AG04449 (cell line): ENCODE measurements around the gene ULK4.

Experiments used
- CTCF ChIA-PET: fragments of 350-600 bp; formaldehyde crosslinking; extraction: SDS; loops from one replicate; lab custom pipeline; 2021; ENCODE audit warnings: antibody characterized with exemption; lab: Yijun Ruan, JAX
- POLR2A ChIA-PET: fragments of 400-600, 350-600 bp; formaldehyde crosslinking; extraction: SDS; loops from one replicate; lab custom pipeline; 2020; ENCODE audit warnings: antibody characterized with exemption, inconsistent platforms; lab: Yijun Ruan, JAX
- DNase-seq: peaks from one replicate; pipeline ENCODE4 v3.0.0-alpha.2; 2010; ENCODE audit warnings: low read depth, low spot score
- H3K4me3 ChIP-seq: 2 replicates; pipeline ENCODE4 v1.5.1; 2011; ENCODE audit warnings: low read depth, mild to moderate bottlenecking, control low read depth, low read length
- TF ChIP-seq, protein P1 (sequence below): IDR thresholded peaks from one replicate; pipeline ENCODE4 v1.5.1; 2011; ENCODE audit warnings: mild to moderate bottlenecking, moderate library complexity, low read length, control low read depth, inconsistent platforms; ENCODE audit not compliant: insufficient read depth; ENCODE audit errors: missing control alignments

Gene ULK4

DNA sequence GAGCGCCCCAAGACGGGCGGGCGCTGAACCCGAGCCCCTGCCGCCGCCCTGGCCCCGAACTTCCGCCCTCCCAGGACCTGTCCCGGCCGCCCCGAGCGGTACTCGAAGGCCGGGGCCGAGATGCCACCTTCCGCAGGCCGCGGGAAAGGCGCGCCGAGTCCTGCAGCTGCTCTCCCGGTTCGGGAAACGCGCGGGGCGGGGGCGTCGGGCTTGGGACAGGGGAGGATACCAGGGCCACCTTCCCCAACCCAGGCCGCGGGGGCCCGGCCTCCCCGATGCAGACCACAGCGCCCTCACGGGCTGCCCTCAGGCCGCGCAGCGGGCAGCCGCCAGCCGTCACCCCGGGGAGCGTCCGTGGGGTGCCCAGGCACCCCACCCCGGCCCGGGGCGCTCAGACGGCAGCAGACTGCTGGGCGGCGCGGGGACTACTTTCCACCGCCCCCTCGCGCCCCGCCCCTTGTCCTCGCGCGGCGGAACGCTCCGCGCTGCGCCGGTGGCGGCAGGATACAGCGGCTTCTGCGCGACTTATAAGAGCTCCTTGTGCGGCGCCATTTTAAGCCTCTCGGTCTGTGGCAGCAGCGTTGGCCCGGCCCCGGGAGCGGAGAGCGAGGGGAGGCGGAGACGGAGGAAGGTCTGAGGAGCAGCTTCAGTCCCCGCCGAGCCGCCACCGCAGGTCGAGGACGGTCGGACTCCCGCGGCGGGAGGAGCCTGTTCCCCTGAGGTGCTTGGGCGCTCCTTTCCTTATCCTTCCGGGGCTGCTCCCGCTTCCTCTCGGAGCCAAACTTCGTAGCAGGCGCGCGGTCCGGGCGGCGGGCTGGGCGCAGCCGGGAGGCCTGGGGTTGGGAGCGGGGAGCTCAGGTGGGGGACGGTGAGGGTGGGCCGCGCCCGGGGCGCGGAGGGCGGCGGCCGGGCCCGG lies 762.7 kb downstream of the ULK4 start, which contains the start of gene CTNNB1:
CTNNB1 (plus strand) TSS at position 556 of the 916 bp plus-strand sequence. CDS start 24,564 bp downstream, outside the sequence.
- TF ChIP-seq, protein P1, sequence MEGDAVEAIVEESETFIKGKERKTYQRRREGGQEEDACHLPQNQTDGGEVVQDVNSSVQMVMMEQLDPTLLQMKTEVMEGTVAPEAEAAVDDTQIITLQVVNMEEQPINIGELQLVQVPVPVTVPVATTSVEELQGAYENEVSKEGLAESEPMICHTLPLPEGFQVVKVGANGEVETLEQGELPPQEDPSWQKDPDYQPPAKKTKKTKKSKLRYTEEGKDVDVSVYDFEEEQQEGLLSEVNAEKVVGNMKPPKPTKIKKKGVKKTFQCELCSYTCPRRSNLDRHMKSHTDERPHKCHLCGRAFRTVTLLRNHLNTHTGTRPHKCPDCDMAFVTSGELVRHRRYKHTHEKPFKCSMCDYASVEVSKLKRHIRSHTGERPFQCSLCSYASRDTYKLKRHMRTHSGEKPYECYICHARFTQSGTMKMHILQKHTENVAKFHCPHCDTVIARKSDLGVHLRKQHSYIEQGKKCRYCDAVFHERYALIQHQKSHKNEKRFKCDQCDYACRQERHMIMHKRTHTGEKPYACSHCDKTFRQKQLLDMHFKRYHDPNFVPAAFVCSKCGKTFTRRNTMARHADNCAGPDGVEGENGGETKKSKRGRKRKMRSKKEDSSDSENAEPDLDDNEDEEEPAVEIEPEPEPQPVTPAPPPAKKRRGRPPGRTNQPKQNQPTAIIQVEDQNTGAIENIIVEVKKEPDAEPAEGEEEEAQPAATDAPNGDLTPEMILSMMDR, result no peak
- CTCF ChIA-PET, result interaction anchor here (1.0 to 1.1 kb wide), 3 partner anchors 24 to 621 kb away, joined by 3 read pairs; no protein-coding TSS in a partner anchor

DNA sequence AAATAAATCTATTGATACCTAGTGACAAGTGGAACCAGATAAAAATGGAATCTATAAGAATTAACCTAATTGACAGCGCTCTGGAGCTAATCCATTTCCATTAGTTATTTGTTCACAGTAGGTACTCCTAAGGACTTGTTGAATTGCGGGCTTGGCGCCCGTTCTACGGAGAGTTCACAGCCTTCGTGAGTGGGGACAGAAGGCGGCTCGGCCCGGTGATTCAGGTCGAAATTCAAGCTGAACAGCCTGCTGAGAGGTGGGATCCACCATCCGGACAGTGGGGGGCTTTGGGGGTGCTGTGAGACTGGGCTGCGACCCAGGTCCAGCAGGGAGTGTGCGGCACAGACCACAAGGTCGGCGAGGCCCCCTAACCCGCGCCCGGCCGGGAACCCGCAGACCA lies 763.4 kb downstream of the ULK4 start:
- TF ChIP-seq, protein P1, result no peak
- ChIA-PET CTCF (interaction anchor here (1.0 to 1.1 kb wide), 2 partner anchors 23 to 621 kb away, joined by 3 read pairs; no protein-coding TSS in a partner anchor), POLR2A (interaction anchor here (0.9 to 1.7 kb wide), 8 partner anchors 8 to 518 kb away, joined by 3 to 12 read pairs (median 4); no protein-coding TSS in a partner anchor)
- peak overlapping the region; percentile 93 for H3K4me3 ChIP-seq
- no peak for DNase-seq

More for the DNA sequence above, 762.7 kb downstream of the ULK4 start, which contains the start of gene CTNNB1:
- DNase-seq, result peak; percentile 77
- POLR2A ChIA-PET, result interaction anchor here (0.6 to 1.7 kb wide), 31 partner anchors 9 to 921 kb away, joined by 3 to 13 read pairs (median 3); partner anchors contain the start of genes RPL14 and ZNF621
- peak within 1 kb of the TSS; percentile 93 for H3K4me3 ChIP-seq

DNA sequence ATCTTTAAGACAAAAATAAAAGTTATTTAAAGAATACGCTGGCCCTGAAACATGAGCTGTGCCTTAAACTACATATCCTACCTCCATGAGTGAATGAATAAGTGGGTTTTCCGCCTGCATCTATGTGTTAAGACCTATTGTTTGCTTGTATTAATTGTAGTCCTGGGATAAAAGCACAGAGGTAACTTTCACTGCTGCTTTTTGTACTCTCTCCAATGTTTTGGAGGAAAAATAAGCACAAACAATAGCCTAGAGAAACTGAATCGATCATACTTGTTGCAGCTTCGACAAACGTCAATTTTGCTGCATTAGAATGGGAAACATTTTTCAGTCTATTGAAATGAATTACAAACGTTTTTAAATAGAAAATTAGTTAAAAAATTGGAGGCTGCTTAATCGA lies 763.9 kb downstream of the ULK4 start:
- ChIA-PET CTCF (interaction anchor here (1.0 to 1.1 kb wide), 2 partner anchors 23 to 620 kb away, joined by 3 read pairs; no protein-coding TSS in a partner anchor), POLR2A (no interaction called here)
- no peak for DNase-seq
- TF ChIP-seq, protein P1, result no peak
- no peak overlapping the region for H3K4me3 ChIP-seq
